Tibial artery (tissue), 4 donors: ENCODE measurements around the gene FOXE3.

ENCODE experiments used
- DNase-seq, 2 donors: peaks; one replicate each; pipeline ENCODE4 v3.0.0-alpha.2; 2019
- H3K27ac ChIP-seq, 2 donors: fragments of 200-600 bp; sonication (generic) in 1 of 2; 1 replicate in 1 of 2; 2 replicates in 1 of 2; pipeline ENCODE4 v1.5.1; 2018 to 2019; ENCODE audit warnings: mild to moderate bottlenecking in 1 of 2
- H3K27me3 ChIP-seq, 2 donors: fragments of 200-600 bp; sonication (generic) in 1 of 2; one replicate each; pipeline versions ENCODE4 v1.5.1 to v1.6.0; 2016 to 2019
- H3K36me3 ChIP-seq, 3 donors: fragments of 200-600 bp; sonication (generic) in 2 of 3; one replicate each; pipeline ENCODE4 v1.5.1; 2016 to 2019; ENCODE audit warnings: mild to moderate bottlenecking in 2 of 3
- H3K4me1 ChIP-seq, 4 donors: fragments of 200-600 bp; sonication (generic) in 2 of 4; 1 replicate in 3 of 4; 2 replicates in 1 of 4; pipeline ENCODE4 v1.5.1; 2016 to 2019
- H3K4me3 ChIP-seq, 2 donors: fragments of 200-600 bp; sonication (generic) in 1 of 2; 1 replicate in 1 of 2; 2 replicates in 1 of 2; pipeline ENCODE4 v1.5.1; 2018 to 2019; ENCODE audit warnings: mild to moderate bottlenecking in 2 of 2
- H3K9me3 ChIP-seq, 3 donors: fragments of 200-600 bp; sonication (generic) in 1 of 3; one replicate each; pipeline ENCODE4 v1.5.1; 2016 to 2019
- intact Hi-C: fragments of 100-400 bp; cut with DNase I; formaldehyde crosslinking; loops from one replicate; pipeline ENCODE4 v1.15.0; 2023; ENCODE audit warnings: low total_unique reads
- TF ChIP-seq, protein P1 (sequence below), 2 experiments: fragments of 200-600 bp in 1 of 2; fragments of 450-650 bp in 1 of 2; IDR thresholded peaks; one replicate each; pipeline ENCODE4 v1.5.1; 2017 to 2019; ENCODE audit warnings: antibody characterized with exemption in 2 of 2, mild to moderate bottlenecking in 1 of 2, moderate library complexity in 1 of 2

Gene FOXE3

DNA sequence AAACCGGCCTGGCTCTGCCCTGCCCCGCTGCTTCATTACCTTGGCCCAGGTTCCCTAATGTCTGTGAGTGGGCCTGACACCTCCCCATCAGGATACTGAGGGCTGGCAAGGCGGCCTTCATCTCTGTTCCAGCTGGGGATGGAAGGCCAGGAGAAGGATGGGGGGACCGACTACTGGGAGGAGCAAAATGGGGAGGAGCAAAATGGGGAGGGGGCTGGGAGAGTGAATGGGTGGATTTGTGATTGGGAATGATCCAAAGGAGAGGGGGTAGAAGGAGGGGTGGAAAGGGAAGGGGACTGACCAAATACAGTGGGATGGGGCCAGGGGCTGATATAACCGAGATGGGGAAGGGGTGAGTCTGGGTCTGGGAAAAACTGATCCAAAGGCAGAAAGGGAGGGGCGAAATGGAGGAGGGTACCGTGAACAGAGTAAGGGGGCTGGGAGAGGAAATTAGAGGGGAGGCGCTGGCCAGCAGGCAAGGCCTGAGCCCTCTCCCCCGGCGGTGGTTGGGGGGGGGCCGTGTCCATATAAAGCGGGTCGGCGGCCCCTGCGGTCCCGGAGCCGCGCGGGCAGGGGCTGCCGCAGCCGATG is at the start of gene FOXE3:
FOXE3 (plus strand) TSS at position 558 of the 591 bp plus-strand sequence; CDS start at position 589, 31 bp downstream.
- TF ChIP-seq, protein P1, sequence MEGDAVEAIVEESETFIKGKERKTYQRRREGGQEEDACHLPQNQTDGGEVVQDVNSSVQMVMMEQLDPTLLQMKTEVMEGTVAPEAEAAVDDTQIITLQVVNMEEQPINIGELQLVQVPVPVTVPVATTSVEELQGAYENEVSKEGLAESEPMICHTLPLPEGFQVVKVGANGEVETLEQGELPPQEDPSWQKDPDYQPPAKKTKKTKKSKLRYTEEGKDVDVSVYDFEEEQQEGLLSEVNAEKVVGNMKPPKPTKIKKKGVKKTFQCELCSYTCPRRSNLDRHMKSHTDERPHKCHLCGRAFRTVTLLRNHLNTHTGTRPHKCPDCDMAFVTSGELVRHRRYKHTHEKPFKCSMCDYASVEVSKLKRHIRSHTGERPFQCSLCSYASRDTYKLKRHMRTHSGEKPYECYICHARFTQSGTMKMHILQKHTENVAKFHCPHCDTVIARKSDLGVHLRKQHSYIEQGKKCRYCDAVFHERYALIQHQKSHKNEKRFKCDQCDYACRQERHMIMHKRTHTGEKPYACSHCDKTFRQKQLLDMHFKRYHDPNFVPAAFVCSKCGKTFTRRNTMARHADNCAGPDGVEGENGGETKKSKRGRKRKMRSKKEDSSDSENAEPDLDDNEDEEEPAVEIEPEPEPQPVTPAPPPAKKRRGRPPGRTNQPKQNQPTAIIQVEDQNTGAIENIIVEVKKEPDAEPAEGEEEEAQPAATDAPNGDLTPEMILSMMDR (IDR thresholded peaks at IDR 0.05) = no peak
- no peak within 1 kb of the TSS for H3K27ac ChIP-seq
- peaks cover 0 to 48% of the 10 kb centered on the region in 2 donors for H3K27me3 ChIP-seq
- H3K4me3 ChIP-seq = peak within 1 kb of the TSS in 1 of 2 donors; percentile 36
- no peaks in the 10 kb centered on the region for H3K9me3 ChIP-seq
- intact Hi-C loops = no loop called here
- no peak for DNase-seq
- peaks cover 0 to 7% (median 4%) of the 10 kb centered on the region in 4 donors for H3K4me1 ChIP-seq
- no peaks in the 10 kb centered on the region for H3K36me3 ChIP-seq

DNA sequence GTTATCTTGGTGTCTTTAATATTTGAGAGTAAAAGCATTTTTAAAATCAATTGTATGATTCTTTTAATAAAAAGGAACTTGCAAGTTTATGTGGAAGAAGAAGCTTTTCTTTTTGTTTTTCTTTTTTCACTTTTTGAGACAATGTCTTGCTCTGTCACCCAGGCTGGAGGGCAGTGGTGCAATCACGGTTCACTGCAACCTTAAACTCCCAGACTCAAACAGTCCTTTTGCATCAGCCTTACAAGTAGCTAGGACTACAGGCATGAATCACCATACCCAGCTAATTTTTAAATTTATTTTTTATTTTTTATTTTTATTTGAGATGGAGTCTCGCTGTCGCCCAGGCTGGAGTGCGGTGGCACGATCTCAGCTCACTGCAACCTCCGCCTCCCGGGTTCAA is 48.4 kb upstream of the FOXE3 start:
- no peaks in the 10 kb centered on the region for H3K9me3 ChIP-seq
- no peak overlapping the region for H3K4me3 ChIP-seq
- H3K36me3 ChIP-seq = peaks cover 20 to 43% (median 32%) of the 10 kb centered on the region in 3 donors
- no peaks in the 10 kb centered on the region for H3K27me3 ChIP-seq
- H3K4me1 ChIP-seq = peaks cover 0 to 3% (median 0%) of the 10 kb centered on the region in 4 donors
- TF ChIP-seq, protein P1 (IDR thresholded peaks at IDR 0.05) = no peak
- no peak overlapping the region for H3K27ac ChIP-seq
- intact Hi-C loops = no loop called here
- no peak for DNase-seq

DNA sequence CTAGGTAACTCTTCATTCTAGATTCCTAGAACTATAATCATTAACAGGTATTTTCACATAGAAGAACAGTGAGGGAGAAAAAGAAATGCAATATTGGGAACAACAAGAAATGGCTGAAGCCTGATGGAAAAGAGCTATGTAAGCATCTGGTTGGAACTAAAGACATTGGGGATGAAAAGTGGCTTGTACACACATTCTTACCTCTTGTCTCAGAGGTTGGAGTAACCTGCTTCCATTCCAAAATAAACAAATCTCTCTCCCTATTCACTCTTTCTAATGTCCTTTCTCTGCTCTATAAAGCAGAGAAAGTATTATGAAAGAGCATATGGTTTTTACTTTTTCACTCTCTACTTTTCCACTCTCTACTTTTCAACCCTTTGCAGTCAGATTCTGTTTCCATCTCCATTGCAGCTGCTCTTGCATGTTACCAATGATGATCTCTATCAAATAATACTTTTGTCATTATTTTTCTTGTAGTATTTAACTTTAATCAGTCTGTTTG is 45.0 kb upstream of the FOXE3 start:
- Histone ChIP-seq H3K36me3 (peaks cover 53 to 75% (median 65%) of the 10 kb centered on the region in 3 donors), H3K9me3 (no peaks in the 10 kb centered on the region), H3K27me3 (no peaks in the 10 kb centered on the region), H3K4me3 (no peak overlapping the region), H3K4me1 (no peaks in the 10 kb centered on the region), H3K27ac (no peak overlapping the region)
- TF ChIP-seq, protein P1 (IDR thresholded peaks at IDR 0.05) = no peak
- DNase-seq = no peak
- intact Hi-C loops = no loop called here

DNA sequence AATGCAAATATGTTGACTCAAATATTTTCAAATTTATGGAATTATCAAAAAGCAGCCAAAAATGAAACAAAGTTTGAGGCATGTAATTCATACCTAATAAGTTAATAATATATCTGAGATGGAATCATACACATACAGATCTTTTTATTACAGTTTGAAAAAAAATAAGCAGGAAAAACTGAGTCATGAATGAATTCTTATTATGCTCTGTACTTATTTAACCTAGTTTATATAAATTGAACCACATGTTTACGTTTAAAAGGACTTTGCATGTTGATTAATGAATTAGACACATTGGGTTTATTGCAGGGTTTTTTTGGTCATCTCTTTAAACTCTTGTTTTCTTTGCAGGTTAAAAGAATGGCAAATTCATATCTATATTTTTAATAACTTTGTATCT is 41.6 kb upstream of the FOXE3 start:
- intact Hi-C loops = no loop called here
- Histone ChIP-seq H3K36me3 (peaks cover 48 to 79% (median 64%) of the 10 kb centered on the region in 3 donors), H3K27me3 (no peaks in the 10 kb centered on the region), H3K4me3 (no peak overlapping the region), H3K27ac (no peak overlapping the region), H3K4me1 (no peaks in the 10 kb centered on the region), H3K9me3 (no peaks in the 10 kb centered on the region)
- TF ChIP-seq, protein P1 (IDR thresholded peaks at IDR 0.05) = no peak
- no peak for DNase-seq

DNA sequence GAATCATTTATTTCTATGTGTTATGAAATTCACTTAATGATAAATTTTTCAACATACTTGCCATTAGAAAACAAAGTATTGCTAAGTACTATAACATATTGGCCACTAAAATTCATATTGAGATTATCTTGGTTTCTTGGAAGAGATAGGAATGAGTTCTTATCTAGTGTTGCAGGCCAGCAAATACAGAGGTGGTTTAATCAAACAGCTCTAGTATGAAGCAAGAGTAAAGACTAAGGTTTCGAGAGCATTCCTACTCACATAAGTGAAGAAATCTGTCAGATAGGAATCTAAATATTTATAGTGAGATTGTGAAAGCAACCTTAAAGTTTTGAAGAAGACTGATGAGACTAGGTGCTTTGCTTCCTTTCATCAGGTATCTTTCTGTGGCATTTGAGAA is 37.9 kb upstream of the FOXE3 start:
- TF ChIP-seq, protein P1 (IDR thresholded peaks at IDR 0.05) = no peak
- H3K27ac ChIP-seq = no peak overlapping the region
- peaks cover 0 to 6% (median 0%) of the 10 kb centered on the region in 4 donors for H3K4me1 ChIP-seq
- intact Hi-C loops = no loop called here
- H3K36me3 ChIP-seq = peaks cover 36 to 56% (median 46%) of the 10 kb centered on the region in 3 donors
- no peaks in the 10 kb centered on the region for H3K27me3 ChIP-seq
- no peaks in the 10 kb centered on the region for H3K9me3 ChIP-seq
- no peak overlapping the region for H3K4me3 ChIP-seq
- no peak for DNase-seq
